ENCODE data around the gene ZNF384.

ZNF384 gene

DNA sequence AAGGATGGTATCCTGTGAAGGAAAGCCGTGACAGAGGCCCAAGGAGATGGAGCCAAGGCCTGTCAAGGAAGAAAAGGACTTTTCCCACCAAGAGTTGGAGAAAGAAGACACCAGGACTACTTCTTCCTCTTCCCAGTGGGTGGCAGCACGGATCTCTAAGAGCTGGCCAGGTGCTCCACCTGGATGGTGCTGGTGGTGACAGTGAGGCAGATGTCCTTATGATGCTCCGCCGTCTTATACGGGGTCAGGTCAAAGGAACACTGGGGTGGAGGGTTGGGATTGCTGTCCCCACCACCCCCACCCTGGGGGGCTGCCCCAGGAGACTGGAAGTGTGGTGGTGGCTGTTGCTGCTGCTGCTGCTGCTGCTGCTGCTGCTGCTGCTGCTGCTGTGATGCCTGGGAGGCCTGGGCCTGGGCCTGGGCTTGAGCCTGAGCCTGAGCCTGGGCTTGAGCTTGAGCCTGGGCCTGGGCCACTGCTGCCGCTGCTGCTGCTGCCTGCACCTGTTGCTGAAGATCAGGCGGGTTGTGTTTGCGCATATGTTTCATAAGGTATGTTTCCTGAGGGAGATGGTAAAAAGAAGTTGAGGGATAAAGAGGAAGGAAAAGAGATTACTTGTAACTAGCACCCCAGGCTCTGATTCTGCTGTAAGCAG lies 21.5 kb downstream of the ZNF384 start:
- Mint-ChIP-seq H3K27ac (no peak overlapping the region), H3K4me1 (peaks cover 8% of the 10 kb centered on the region), H3K36me3 (ENCODE audit: low read depth) (peaks cover 55% of the 10 kb centered on the region), H3K9me3 (no peaks in the 10 kb centered on the region), H3K4me3 (no peak overlapping the region), H3K27me3 (ENCODE audit: low read depth) (no peaks in the 10 kb centered on the region)
- TF ChIP-seq, protein P1, sequence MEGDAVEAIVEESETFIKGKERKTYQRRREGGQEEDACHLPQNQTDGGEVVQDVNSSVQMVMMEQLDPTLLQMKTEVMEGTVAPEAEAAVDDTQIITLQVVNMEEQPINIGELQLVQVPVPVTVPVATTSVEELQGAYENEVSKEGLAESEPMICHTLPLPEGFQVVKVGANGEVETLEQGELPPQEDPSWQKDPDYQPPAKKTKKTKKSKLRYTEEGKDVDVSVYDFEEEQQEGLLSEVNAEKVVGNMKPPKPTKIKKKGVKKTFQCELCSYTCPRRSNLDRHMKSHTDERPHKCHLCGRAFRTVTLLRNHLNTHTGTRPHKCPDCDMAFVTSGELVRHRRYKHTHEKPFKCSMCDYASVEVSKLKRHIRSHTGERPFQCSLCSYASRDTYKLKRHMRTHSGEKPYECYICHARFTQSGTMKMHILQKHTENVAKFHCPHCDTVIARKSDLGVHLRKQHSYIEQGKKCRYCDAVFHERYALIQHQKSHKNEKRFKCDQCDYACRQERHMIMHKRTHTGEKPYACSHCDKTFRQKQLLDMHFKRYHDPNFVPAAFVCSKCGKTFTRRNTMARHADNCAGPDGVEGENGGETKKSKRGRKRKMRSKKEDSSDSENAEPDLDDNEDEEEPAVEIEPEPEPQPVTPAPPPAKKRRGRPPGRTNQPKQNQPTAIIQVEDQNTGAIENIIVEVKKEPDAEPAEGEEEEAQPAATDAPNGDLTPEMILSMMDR (IDR thresholded peaks at IDR 0.05; ENCODE audit: unreplicated experiment in 3 of 3) = peak in 2 of 3 experiments; percentile 15 to 22

DNA sequence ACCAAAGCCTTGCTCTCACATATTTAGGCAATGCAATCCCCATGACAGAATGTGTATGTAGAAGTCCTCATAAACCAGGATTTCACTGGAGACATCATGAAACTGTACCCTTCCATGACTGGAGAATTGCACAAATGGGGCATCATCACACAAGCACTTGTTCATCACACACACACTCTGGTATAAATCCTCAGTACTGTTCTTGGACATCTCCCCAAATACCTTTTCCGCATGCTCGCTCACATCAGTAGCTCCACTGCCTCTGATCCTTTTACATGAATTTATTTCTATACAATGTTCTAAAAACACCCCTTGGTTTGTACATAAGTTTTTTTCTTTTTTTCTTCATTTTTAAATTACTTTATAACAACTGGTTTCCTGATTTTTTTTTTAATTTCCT lies 23.0 kb downstream of the ZNF384 start:
- no peaks in the 10 kb centered on the region for H3K27me3 Mint-ChIP-seq (ENCODE audit: low read depth)
- H3K9me3 Mint-ChIP-seq = no peaks in the 10 kb centered on the region
- H3K27ac Mint-ChIP-seq = peak overlapping the region in 2 of 3 experiments; percentile 33 to 60
- H3K36me3 Mint-ChIP-seq (ENCODE audit: low read depth) = peaks cover 40% of the 10 kb centered on the region
- TF ChIP-seq, protein P1 (IDR thresholded peaks at IDR 0.05; ENCODE audit: unreplicated experiment in 3 of 3) = no peak
- H3K4me1 Mint-ChIP-seq = peaks cover 16% of the 10 kb centered on the region
- H3K4me3 Mint-ChIP-seq = no peak overlapping the region

DNA sequence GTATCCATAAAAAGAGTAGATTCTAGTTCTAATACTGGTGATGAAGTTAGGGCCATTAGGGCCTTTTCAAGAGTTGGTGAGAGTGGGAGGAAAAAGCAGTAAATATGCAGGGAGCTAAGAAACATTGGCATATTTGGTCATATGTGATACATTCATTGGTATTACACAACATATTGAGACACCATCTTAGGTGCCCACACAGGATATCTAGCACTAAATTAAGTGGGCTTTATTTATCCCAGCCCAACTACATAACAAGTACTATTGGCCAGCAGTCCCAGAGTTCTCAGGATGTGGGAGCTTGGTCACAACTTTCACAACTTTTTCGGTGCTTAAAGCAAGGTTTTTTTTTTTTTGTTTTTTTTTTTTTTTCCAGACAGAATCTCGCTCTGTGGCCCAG lies 24.3 kb downstream of the ZNF384 start:
- TF ChIP-seq, protein P1 (IDR thresholded peaks at IDR 0.05; ENCODE audit: unreplicated experiment in 3 of 3) = no peak
- Mint-ChIP-seq H3K27ac (peak overlapping the region; percentile 6 to 89 (median 85)), H3K36me3 (ENCODE audit: low read depth) (peaks cover 30% of the 10 kb centered on the region), H3K4me3 (no peak overlapping the region), H3K9me3 (no peaks in the 10 kb centered on the region), H3K27me3 (ENCODE audit: low read depth) (no peaks in the 10 kb centered on the region), H3K4me1 (peaks cover 16% of the 10 kb centered on the region)

DNA sequence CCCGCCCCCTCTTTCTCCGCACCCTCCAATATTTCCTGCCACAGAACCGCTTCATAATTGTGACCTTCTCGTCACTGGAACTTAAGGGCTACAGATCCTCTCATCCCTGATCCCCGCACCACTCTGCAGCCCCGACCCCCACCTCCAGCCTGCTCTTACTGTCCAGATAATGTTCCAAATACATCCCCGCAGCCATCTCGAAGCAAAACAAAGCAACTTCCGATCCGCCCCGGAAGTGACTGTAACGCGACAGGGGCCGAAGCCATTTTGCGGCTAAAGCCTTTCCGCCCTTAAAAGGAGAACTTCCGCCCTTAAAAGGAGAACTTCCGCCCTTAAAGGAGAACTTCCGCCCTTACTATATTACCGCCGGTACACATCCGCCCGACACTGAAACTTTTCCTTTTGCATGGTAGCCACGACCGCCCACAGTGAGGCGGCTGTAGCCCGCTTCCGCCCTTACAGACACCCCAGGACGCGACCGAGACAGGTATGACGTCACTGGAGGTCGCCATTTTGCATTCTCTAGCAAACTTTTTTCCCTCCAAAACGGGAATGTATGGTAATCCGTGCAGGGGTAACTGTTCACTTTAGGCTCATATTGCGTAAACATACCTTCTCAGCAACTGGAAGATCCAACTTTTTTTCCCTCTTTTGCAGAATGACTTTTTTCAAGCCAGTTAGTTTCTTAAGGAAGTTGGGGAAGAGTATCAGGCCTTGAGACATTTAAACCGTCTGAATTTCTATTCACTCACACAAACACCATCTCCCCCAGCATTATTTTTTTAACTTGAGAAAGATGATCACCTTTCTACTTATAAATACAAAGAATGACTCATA lies 26.1 kb downstream of the ZNF384 start, which contains the start of gene ING4:
Gene ING4, minus strand, starts transcription at position 214 of the 837 bp plus-strand sequence. Its CDS starts 18 bp downstream, at position 196.
- H3K4me3 Mint-ChIP-seq = peak within 1 kb of the TSS; percentile 92 to 94 (median 93)
- H3K4me1 Mint-ChIP-seq = peaks cover 16% of the 10 kb centered on the region
- H3K9me3 Mint-ChIP-seq = no peaks in the 10 kb centered on the region
- peak within 1 kb of the TSS; percentile 75 to 89 (median 85) for H3K27ac Mint-ChIP-seq
- H3K27me3 Mint-ChIP-seq (ENCODE audit: low read depth) = peaks cover 3% of the 10 kb centered on the region
- H3K36me3 Mint-ChIP-seq (ENCODE audit: low read depth) = peaks cover 27% of the 10 kb centered on the region
- TF ChIP-seq, protein P1 (IDR thresholded peaks at IDR 0.05; ENCODE audit: unreplicated experiment in 3 of 3) = no peak

DNA sequence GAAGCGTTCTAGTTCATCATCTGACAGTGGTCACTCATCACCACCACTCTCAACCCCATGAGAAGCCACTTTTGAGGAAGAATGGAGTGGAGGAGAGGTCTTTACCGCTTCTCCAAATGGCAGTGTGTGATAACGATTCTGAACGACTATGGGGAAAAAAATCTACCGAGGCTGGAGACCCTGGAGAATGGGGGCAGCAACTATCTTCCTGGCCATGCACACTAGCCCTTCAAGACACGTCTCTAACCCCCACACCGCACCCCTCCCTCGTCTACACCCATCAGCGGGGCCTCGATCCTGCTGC lies 26.6 kb downstream of the ZNF384 start:
- H3K4me3 Mint-ChIP-seq = peak overlapping the region; percentile 92 to 94 (median 93)
- H3K36me3 Mint-ChIP-seq (ENCODE audit: low read depth) = peaks cover 24% of the 10 kb centered on the region
- TF ChIP-seq, protein P1 (IDR thresholded peaks at IDR 0.05; ENCODE audit: unreplicated experiment in 3 of 3) = no peak
- peaks cover 16% of the 10 kb centered on the region for H3K4me1 Mint-ChIP-seq
- no peaks in the 10 kb centered on the region for H3K9me3 Mint-ChIP-seq
- peak overlapping the region; percentile 75 to 89 (median 85) for H3K27ac Mint-ChIP-seq
- H3K27me3 Mint-ChIP-seq (ENCODE audit: low read depth) = peaks cover 3% of the 10 kb centered on the region
